A673 (cell line): ENCODE data around the gene CDC42EP2.

ENCODE experiments used
- EZH2 ChIP-seq: fragments of 200-600 bp; sonication (generic); IDR thresholded peaks from 2 replicates; pipeline ENCODE4 v1.6.1; 2017; ENCODE audit warnings: borderline replicate concordance, low read depth, mild to moderate bottlenecking, mixed read lengths, antibody characterized with exemption, low read length; ENCODE audit not compliant: poor library complexity, severe bottlenecking
- TF ChIP-seq, protein P1 (sequence below): fragments of 300-800, 200-600 bp; sonication (generic); conservative IDR thresholded peaks from 2 replicates; pipeline ENCODE4 v1.5.1; 2017; ENCODE audit warnings: low read depth, mild to moderate bottlenecking, antibody characterized with exemption, low read length, moderate library complexity, mixed read lengths

DNA sequence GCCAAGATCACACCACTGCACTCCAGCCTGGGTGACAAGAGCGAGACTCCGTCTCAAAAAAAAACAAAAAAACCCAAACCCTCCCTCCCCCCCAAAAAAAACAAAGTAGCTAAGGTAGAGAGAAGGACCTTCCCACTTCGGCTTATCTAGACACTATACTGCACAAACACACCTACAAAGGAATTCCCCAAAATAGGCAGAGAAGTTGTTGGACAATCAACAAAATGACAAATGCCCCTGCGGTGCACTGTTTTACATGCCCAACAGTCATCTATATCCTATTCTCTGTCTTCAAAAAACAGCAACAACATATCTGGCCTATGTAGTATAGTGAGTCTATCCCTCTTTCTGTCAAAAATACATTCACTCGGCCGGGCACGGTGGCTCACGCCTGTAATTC lies 12.4 kb downstream of the CDC42EP2 start:
- TF ChIP-seq, protein P1, sequence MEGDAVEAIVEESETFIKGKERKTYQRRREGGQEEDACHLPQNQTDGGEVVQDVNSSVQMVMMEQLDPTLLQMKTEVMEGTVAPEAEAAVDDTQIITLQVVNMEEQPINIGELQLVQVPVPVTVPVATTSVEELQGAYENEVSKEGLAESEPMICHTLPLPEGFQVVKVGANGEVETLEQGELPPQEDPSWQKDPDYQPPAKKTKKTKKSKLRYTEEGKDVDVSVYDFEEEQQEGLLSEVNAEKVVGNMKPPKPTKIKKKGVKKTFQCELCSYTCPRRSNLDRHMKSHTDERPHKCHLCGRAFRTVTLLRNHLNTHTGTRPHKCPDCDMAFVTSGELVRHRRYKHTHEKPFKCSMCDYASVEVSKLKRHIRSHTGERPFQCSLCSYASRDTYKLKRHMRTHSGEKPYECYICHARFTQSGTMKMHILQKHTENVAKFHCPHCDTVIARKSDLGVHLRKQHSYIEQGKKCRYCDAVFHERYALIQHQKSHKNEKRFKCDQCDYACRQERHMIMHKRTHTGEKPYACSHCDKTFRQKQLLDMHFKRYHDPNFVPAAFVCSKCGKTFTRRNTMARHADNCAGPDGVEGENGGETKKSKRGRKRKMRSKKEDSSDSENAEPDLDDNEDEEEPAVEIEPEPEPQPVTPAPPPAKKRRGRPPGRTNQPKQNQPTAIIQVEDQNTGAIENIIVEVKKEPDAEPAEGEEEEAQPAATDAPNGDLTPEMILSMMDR = no peak
- no peak for TF ChIP-seq EZH2
